ENCODE results near the gene ATXN2L. TPM values are rescaled to one million over a fixed set of nuclear protein-coding genes. Genes with fewer than 3 reads are reported as not detected.

The ATXN2L gene
- 102 to 127 TPM (median 120 TPM) in 5 replicates for total RNA-seq (2022; extraction: Qiagen RNA extraction)

DNA sequence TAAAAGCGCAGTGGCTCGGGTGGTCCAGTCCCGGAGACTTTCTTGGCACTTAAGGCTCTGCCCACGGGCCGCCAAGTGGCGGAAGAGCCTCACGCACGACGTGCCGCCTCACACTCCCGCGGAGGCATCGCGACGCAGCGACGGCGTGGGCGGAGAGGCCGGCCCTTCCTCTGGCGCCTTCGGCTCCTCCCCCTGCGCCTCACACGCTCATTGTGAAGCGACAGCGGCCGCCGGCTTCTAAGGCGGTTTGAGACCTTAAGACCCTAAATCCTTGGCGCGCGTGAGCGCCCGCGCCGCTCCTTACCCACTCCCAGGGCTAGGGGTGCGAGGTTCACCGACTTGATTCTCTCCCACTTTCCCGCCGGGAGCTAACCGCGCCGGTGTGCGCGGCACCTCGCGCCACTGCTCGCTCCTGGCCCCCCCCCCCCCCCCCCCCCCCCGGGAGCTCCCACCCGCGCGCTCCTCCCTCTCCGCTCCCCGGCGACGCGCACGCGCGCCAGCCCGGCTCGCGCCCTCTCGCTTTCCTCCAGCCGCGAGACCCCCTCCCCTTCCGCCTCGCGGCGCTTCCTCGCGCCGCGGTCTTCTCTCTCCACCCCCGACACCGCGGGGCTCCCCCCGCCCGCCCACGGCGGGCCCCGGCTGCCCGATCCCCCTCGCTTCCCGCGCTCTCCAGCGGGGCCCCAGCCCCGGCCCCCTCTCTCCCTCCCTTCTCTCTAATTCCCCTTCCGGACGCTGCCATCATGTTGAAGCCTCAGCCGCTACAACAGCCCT is at the start of gene ATXN2L:
Gene ATXN2L (plus strand): TSS at position 480 of the 771 bp plus-strand sequence. CDS start 261 bp downstream, at position 741.

DNA sequence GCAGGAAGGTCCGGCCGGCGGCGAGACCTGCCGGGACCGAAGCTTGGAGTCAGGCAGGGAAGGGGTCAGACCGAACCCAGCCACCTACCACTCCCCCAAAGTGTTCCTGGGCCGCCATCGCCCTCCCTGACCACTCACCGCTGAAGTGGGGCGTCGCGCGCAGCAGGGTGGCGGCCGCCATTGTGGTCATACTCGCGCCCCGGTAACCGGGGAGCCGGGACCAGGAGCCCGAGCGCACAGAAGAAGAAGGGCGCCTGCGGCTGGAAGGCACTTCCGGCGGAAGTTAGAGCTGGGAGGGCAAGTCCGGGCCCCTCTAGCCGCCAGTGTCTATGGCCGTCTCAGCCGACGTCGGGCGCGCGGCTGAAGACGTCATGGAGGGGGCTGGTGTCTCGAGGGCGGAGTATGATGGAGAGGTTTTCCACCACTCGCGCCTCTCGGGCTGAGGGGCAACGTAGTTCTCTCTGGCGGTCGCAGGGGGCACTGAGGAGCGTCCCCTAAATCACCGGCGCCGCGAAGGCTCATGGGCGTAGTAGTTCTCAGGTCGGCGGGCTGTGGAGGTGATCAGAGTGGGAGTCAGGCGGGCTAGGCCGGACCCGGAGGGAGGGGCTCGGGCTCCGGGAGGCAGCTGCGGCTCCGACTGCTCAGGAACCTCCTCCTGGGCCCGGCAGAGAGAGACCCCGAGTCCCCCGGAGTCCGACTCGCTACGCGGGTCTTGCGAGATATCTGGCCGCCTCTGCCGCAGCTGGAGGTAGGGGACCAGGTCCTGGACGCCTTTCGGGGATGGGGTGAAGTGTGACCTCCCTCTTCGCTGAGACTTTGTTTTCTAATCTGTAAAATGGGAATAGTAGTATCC is 23.5 kb downstream of the ATXN2L start, which contains the start of gene TUFM:
Gene TUFM (minus strand): TSS at position 269 of the 853 bp plus-strand sequence. CDS start 79 bp downstream, at position 190.

GRCh38 chr16:28878083-28878926 is 55.5 kb downstream of the ATXN2L start, which contains the start of gene ATP2A1:
TSS of gene ATP2A1 (plus strand) at chr16:28878488. CDS start at chr16:28878672, 184 bp downstream.

Other genes with a start within 250 kb of the ATXN2L start
- gene SULT1A2, start 225.9 kb upstream of the ATXN2L start, total RNA-seq (2022; extraction: Qiagen RNA extraction), result 0.06 to 0.12 TPM (median 0.07 TPM) in 4 of 5 replicates, not detected in the other
- 5.2 to 6.5 TPM (median 6.0 TPM) in 5 replicates for gene SULT1A1, start 213.0 kb upstream of the ATXN2L start, total RNA-seq (2022; extraction: Qiagen RNA extraction)
- 0.62 TPM in 1 of 5 replicates, not detected in the others for gene NPIPB8, start 184.9 kb upstream of the ATXN2L start, total RNA-seq (2022; extraction: Qiagen RNA extraction)
- 231 to 365 TPM (median 342 TPM) in 5 replicates for gene EIF3C, start 111.5 kb upstream of the ATXN2L start, total RNA-seq (2022; extraction: Qiagen RNA extraction)
- 1.1 to 2.0 TPM (median 1.7 TPM) in 5 replicates for gene NPIPB9, start 71.2 kb upstream of the ATXN2L start, total RNA-seq (2022; extraction: Qiagen RNA extraction)
- gene TUFM, start 23.3 kb downstream of the ATXN2L start, total RNA-seq (2022; extraction: Qiagen RNA extraction), result 239 to 307 TPM (median 280 TPM) in 5 replicates
- 25.4 to 30.3 TPM (median 28.2 TPM) in 5 replicates for gene SH2B1, start 40.8 kb downstream of the ATXN2L start, total RNA-seq (2022; extraction: Qiagen RNA extraction)
- gene ATP2A1, start 55.5 kb downstream of the ATXN2L start, total RNA-seq (2022; extraction: Qiagen RNA extraction), result 1.9 to 3.6 TPM (median 2.1 TPM) in 5 replicates
- gene RABEP2, start 102.2 kb downstream of the ATXN2L start, total RNA-seq (2022; extraction: Qiagen RNA extraction), result 8.7 to 9.6 TPM (median 8.9 TPM) in 5 replicates
- 0.06 TPM in 1 of 5 replicates, not detected in the others for gene CD19, start 109.0 kb downstream of the ATXN2L start, total RNA-seq (2022; extraction: Qiagen RNA extraction)
- gene NFATC2IP, start 127.9 kb downstream of the ATXN2L start, total RNA-seq (2022; extraction: Qiagen RNA extraction), result 22.6 to 27.6 TPM (median 24.5 TPM) in 5 replicates
- gene SPNS1, start 151.8 kb downstream of the ATXN2L start, total RNA-seq (2022; extraction: Qiagen RNA extraction), result 60.5 to 78.3 TPM (median 72.4 TPM) in 5 replicates
- gene LAT, start 162.1 kb downstream of the ATXN2L start, total RNA-seq (2022; extraction: Qiagen RNA extraction), result 3.5 to 5.1 TPM (median 4.3 TPM) in 5 replicates

Data from A549 treated with Hydrocortisone at 1 μM for 4 hours (cell line).